DOHH2 (cell line): ENCODE results near the gene CERK.

Experiments
- H3F3A ChIP-seq: fragments of 200-600 bp; sonication (generic), shearing (Covaris generic); 2 replicates; pipeline ENCODE4 v1.6.0; 2016; ENCODE audit warnings: antibody characterized with exemption, mild to moderate bottlenecking; ENCODE audit not compliant: control insufficient read depth, insufficient read depth
- H3K27ac ChIP-seq: fragments of 200-600 bp; sonication (generic); 2 replicates; pipeline ENCODE4 v1.5.1; 2014; ENCODE audit warnings: low read depth, mild to moderate bottlenecking, low read length, moderate library complexity
- H3K27me3 ChIP-seq: fragments of 200-600 bp; sonication (generic); 2 replicates; pipeline ENCODE4 v1.6.1; 2014; ENCODE audit warnings: mild to moderate bottlenecking, low read length, mixed read lengths; ENCODE audit not compliant: control insufficient read depth
- H3K36me3 ChIP-seq: fragments of 200-600 bp; sonication (generic); 2 replicates; pipeline ENCODE4 v1.6.1; 2014; ENCODE audit warnings: mild to moderate bottlenecking, low read length, moderate library complexity, mixed read lengths; ENCODE audit not compliant: control insufficient read depth
- H3K4me1 ChIP-seq: fragments of 200-600 bp; sonication (generic); 2 replicates; pipeline ENCODE4 v1.6.1; 2014; ENCODE audit warnings: mild to moderate bottlenecking, low read length, mixed read lengths; ENCODE audit not compliant: control insufficient read depth
- H3K4me2 ChIP-seq: fragments of 200-600 bp; sonication (generic); 2 replicates; pipeline ENCODE4 v1.6.0; 2014; ENCODE audit warnings: mild to moderate bottlenecking, low read length, moderate library complexity
- H3K4me3 ChIP-seq: fragments of 200-600 bp; sonication (generic); 2 replicates; pipeline ENCODE4 v1.5.1; 2014; ENCODE audit warnings: mild to moderate bottlenecking, low read length, mixed read lengths
- H3K79me2 ChIP-seq: fragments of 200-600 bp; sonication (generic); 2 replicates; pipeline ENCODE4 v1.6.1; 2014; ENCODE audit warnings: mild to moderate bottlenecking, low read length, mixed read lengths; ENCODE audit not compliant: control insufficient read depth
- H3K9me2 ChIP-seq: fragments of 200-600 bp; sonication (generic); replicated peaks from 2 replicates; pipeline ENCODE4 v1.6.1; 2014; ENCODE audit warnings: mild to moderate bottlenecking, low read length, mixed read lengths; ENCODE audit not compliant: control insufficient read depth
- H3K9me3 ChIP-seq: fragments of 200-600 bp; sonication (generic); 2 replicates; pipeline ENCODE4 v1.6.1; 2014; ENCODE audit warnings: antibody characterized with exemption, low read length, mixed read lengths; ENCODE audit not compliant: control insufficient read depth, insufficient read depth
- H4K20me1 ChIP-seq: fragments of 200-600 bp; sonication (generic); 2 replicates; pipeline ENCODE4 v1.6.0; 2014; ENCODE audit warnings: low read depth, mild to moderate bottlenecking, antibody characterized with exemption, low read length, moderate library complexity; ENCODE audit not compliant: control insufficient read depth, insufficient read depth
- EZH2phosphoT487 ChIP-seq: fragments of 200-600 bp; sonication (generic); IDR thresholded peaks from 2 replicates; pipeline ENCODE4 v1.6.1; 2017; ENCODE audit warnings: borderline replicate concordance, mild to moderate bottlenecking, antibody characterized with exemption, low read length, moderate library complexity, mixed read lengths
- TF ChIP-seq, protein P1 (sequence below): fragments of 200-600 bp; sonication (generic); IDR thresholded peaks from one replicate; pipeline ENCODE4 v1.5.1; 2014; ENCODE audit warnings: antibody characterized with exemption, mild to moderate bottlenecking, low read depth, low read length; ENCODE audit not compliant: poor library complexity, severe bottlenecking

Gene CERK

DNA sequence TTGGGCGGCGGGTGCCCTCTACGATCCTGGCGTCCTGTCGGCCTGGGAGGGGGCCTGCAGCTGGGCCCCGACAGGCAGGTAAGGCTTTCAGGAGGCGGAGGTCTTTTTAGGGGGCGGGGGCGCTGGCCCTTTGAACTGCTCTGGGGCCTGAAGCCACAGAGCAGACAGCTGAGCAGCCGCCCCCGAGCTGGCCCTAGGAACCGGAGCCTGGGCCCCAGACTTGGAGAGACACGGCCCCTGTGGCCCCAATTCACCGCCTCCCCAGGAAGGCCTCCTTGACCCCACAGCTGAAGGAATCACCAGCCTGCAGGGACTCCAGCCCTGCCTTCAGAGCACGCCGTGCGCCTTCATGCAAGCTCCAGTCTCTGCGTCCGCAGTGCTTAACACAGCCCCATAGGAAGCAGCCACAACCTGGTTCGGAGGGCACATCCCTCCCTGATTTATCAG lies 618 bp upstream of the CERK start:
- no peak for TF ChIP-seq EZH2phosphoT487
- TF ChIP-seq, protein P1, sequence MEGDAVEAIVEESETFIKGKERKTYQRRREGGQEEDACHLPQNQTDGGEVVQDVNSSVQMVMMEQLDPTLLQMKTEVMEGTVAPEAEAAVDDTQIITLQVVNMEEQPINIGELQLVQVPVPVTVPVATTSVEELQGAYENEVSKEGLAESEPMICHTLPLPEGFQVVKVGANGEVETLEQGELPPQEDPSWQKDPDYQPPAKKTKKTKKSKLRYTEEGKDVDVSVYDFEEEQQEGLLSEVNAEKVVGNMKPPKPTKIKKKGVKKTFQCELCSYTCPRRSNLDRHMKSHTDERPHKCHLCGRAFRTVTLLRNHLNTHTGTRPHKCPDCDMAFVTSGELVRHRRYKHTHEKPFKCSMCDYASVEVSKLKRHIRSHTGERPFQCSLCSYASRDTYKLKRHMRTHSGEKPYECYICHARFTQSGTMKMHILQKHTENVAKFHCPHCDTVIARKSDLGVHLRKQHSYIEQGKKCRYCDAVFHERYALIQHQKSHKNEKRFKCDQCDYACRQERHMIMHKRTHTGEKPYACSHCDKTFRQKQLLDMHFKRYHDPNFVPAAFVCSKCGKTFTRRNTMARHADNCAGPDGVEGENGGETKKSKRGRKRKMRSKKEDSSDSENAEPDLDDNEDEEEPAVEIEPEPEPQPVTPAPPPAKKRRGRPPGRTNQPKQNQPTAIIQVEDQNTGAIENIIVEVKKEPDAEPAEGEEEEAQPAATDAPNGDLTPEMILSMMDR = no peak
- peaks cover 44% of the 10 kb centered on the region for H3K4me1 ChIP-seq
- H3K27me3 ChIP-seq = 0 out of 2 replicates have a peak, but pooled peaks cover 2% of the 10 kb centered on the region
- peaks cover 6% of the 10 kb centered on the region; the same call in 1 of the 2 replicates for H3K36me3 ChIP-seq
- H3K79me2 ChIP-seq = peaks cover 37% of the 10 kb centered on the region
- H3K4me2 ChIP-seq = peak overlapping the region; percentile 86
- peaks cover 3% of the 10 kb centered on the region; the same call in 1 of the 2 replicates for H3F3A ChIP-seq
- no peak overlapping the region for H3K27ac ChIP-seq
- peaks cover 7% of the 10 kb centered on the region; the same call in 1 of the 2 replicates for H4K20me1 ChIP-seq
- H3K9me2 ChIP-seq = no peaks in the 10 kb centered on the region
- peak overlapping the region; percentile 72 for H3K4me3 ChIP-seq
- no peaks in the 10 kb centered on the region; the same call in 1 of the 2 replicates for H3K9me3 ChIP-seq

DNA sequence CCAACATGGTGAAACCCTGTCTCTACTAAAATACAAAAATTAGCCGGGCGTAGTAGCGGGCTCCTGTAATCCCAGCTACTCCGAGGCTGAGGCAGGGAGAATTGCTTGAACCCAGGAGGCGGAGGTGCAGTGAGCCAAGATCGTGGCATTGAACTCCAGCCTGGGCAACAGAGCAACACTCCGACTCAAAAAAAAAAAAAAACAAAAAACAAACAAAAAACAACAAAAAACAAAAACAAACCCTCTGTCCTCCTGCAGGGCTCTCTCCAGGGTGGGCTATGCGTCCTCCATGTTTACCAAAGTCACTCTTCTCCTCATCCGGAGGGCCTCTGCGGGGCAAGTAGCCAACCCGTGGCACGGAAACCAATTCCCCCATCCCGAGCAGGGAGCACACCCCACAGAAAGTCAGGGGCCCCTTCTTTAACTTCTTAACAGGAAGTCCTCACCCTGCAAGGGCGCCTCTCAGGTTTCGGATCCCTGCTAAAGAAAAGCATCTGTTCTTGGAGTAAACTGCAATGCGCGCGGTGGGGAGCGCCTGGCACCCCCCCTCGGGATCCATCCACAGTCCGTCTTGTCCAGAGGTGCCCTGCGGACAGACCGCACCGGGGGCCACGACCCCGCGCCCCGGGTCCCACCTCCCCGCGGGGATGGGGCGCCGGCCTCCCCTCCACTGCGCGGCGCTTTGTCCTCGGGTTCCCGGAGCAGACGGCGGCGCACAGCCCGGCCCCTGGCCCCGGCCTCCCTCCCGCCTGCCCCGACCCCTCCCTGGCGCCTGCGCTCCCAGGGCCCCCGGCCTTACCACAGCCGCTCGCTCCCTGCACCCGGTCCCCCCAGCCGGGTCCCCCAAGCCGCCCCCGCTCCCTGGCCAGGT lies 712 bp downstream of the CERK start:
- Histone ChIP-seq H3K4me3 (peak overlapping the region; percentile 90), H3K4me1 (peaks cover 46% of the 10 kb centered on the region), H3K9me2 (no peaks in the 10 kb centered on the region), H4K20me1 (peaks cover 7% of the 10 kb centered on the region; the same call in 1 of the 2 replicates), H3K79me2 (peaks cover 48% of the 10 kb centered on the region), H3K9me3 (no peaks in the 10 kb centered on the region), H3F3A (peaks cover 3% of the 10 kb centered on the region; the same call in 1 of the 2 replicates), H3K36me3 (peaks cover 6% of the 10 kb centered on the region; the same call in 1 of the 2 replicates), H3K27ac (peak overlapping the region; percentile 60), H3K4me2 (peak overlapping the region; percentile 92), H3K27me3 (0 out of 2 replicates have a peak, but pooled peaks cover 2% of the 10 kb centered on the region)
- TF ChIP-seq, protein P1 = peak; percentile 44
- no peak for TF ChIP-seq EZH2phosphoT487

DNA sequence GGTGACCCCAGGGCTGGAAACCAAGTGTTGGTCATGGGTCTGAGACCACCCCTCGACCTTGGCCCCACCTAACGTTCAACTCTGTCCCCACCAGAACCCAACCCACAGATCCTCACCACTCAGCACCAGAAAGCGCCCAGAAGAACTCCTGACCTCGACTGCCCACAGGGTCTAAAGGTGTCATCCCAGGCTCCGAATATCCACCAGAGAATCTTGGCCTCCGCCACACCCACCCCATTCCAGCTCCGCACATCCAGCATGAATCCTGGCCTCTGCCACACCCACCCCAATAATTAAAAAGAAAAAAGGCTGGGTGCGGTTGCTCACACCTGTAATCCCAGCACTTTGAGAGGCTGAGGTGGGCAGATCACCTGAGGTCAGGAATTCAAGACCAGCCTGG lies 1.3 kb downstream of the CERK start:
- H4K20me1 ChIP-seq = peaks cover 7% of the 10 kb centered on the region; the same call in 1 of the 2 replicates
- peaks cover 3% of the 10 kb centered on the region; the same call in 1 of the 2 replicates for H3F3A ChIP-seq
- H3K36me3 ChIP-seq = peaks cover 9% of the 10 kb centered on the region
- TF ChIP-seq, protein P1 = no peak
- no peak for TF ChIP-seq EZH2phosphoT487
- no peaks in the 10 kb centered on the region for H3K9me2 ChIP-seq
- H3K79me2 ChIP-seq = peaks cover 54% of the 10 kb centered on the region
- peak overlapping the region; percentile 60 for H3K27ac ChIP-seq
- H3K27me3 ChIP-seq = 0 out of 2 replicates have a peak, but pooled peaks cover 2% of the 10 kb centered on the region
- peak overlapping the region; percentile 92 for H3K4me2 ChIP-seq
- H3K4me1 ChIP-seq = peaks cover 46% of the 10 kb centered on the region
- H3K4me3 ChIP-seq = peak overlapping the region; percentile 90
- no peaks in the 10 kb centered on the region for H3K9me3 ChIP-seq
